NCI-H2227 treated with DMSO at 0.1 percent for 48 hours (cell line): Measurements from ENCODE around the gene ANKH.
"Not testable (repeated sequence)": the region's sequence is repeated elsewhere in the genome, so short reads cannot be mapped to it uniquely, and the experiment has no call there.

Experiments used
- DNase-seq: peaks from one replicate; lab custom pipeline; 2025; lab: John Stamatoyannopoulos, UW

Gene ANKH

DNA sequence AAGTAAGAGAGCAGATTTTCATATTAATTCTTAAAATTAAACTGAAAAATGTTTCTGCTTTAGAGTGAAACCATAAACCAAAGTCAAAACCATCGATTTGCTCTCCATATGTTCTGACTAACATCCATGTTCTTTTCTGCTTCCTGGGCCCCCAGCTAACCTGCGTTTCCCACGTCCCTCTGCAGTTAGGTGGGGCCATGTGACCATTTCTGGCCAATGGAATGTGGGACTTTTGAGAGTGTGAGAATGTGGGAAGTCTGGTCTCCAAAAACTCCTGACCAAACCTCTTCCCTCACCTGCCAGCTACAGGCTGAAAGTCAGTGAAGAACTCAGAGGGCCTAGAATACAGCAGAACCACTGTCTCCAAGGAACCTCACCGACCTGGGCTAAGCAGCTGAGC, 44.9 kb downstream of the ANKH start:
- no peak for DNase-seq

DNA sequence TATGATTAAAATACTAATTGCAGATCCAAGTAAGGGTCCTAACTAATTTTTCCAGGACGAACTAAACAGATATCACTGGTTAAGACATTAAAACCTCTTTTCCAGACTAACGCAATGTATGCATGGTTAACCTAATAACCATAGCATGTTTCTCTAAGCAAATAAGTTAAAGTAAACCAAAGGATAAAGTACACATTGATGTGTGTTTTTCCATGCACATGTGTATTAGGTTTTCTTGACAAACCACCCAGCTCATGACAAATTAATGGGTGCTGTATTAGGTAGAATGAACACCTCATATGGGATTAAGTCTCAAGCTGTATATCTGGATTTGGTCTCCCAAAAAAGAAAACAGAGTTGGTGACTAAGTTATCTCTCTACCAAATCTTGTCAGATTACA, 45.6 kb downstream of the ANKH start:
- DNase-seq: no peak

DNA sequence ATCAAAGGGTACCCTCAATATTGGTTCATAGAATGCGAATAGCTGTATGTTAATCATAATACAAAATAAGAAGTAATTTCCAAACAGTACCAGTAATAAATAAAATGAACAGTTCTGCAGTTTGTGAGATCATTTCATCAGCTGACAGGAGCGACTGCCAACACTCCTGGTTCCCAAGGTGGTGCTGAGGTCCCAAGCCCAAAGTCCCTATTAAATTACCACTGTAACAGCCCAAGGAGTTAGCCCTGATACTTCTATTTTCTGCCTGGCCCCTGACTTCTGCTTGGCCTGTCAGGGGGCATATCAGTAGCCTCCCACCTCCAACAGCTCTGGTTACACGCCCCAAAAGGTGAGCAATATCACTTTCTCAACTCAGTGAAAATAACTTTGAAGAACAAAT, 47.1 kb downstream of the ANKH start:
- DNase-seq: no peak

DNA sequence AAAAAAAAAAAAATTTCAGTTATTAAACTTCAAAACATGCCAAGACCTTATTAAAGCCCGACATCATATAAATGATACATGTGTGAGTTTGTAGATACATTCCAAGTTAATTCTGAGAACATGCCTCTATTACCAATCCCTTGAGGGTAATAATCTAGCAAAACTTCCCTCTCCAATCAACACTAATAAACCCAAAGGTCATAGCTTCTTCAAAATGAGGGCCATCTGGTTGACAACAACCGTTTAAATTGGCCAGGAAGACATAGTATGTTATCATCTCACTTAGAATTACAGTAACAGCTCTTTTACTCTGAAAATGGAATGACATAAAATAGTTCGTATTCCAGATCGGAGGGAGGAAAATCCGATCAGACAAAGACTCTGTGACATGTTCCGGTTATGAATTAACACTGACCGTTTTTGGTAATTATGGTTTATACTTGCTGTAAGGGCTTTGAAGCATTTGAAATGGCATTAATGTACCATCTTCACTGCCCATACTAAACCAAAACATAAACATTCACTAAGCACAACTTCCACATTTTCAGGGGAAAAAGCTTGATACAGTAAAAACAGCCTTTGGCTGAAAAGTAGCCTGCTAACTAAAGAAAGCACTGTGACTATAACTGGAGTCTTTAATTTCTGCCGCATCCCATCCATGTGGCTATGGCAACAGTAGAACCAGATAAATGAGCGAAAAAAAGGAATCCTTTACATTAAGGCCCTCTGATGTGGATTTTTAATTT, 50.3 kb downstream of the ANKH start:
- no peak for DNase-seq

DNA sequence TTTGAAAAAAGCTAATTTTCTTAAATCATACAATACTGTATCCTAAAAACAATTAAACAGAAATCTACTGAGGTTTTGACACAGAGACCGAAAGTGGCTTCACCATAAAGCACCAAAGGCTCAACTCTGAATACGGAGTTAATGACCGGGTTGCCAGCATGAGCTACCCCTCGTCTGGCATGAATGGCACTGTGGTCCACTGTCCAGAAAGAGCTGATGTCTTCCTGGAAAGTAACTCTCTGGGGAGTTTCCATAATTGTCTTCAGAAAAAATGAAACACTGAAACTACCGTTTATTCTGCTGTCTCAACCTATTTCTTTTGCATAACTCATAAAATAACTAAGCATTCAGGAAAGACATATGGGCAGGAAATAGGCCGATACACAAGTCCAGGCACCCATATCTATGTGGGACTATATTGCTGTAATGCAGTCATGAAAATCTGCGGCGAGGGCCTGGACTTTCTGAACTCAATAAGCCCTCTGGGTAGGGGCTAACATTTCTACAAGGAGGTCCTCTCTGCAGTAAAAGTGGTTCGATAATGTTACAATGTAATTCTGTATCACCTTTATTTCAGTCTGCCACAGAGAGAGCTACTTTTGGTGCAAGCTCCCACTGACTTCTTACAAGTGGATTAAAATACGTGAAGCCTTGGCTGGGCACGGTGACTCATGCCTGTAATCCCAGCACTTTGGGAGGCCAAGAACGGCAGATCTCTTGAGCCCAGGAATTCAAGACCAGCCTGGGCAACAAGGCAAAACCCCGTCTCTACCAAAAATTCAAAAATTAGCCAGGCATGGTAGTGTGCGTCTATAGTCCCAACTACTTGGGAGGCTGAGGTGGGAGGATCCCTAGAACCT, 52.4 kb downstream of the ANKH start:
- DNase-seq: no peak

DNA sequence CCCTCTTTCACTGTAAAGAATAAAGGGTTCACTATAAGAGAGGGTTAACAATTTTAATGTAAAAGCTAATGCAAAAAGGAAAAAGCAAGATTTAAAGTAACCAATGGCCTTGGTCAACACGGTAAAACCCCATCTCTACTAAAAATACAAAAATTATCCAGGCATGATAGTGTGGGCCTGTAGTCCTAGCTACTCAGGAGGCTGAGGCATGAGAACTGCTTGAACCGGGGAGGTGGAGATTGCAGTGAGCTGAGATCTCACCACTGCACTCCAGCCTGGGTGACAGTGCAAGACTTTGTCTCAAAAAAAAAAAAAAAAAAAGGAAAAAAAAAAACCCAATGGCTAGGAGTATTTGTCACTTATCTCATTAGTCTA, 53.8 kb downstream of the ANKH start:
- not testable (repeated sequence) for DNase-seq

- no peak for DNase-seq
Observed at GRCh38 chr5:14816999-14817761, 54.4 kb downstream of the ANKH start.

DNA sequence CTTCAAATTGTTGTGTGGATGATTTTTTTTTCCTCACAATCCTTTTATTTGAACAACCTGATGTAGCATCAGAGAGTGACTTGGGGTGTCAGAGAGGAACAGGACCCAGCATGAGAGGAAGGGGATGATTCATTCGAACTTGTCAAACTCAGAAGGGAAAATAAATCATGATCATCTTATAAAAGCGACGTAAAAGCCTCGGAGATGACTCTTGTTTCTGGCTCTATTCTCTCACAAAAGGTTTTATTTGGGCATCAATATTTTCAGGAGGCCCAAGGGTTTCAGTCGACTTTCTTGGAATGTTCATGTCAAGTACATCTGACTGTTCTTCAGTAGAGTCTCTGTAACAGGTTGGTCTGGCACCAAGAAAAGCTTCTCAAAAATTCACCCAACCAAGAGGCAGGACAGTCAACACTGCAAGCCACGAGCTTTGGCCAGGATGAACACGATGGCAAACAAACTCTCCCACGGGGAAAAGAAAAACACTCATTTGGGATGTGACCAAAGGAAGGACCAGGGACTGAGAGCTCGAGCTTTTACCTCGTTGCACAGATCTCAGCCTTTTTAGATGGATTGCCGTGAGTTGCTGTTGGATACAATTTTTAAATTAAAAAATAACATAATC, 55.1 kb downstream of the ANKH start:
- no peak for DNase-seq

- DNase-seq: no peak
Observed at GRCh38 chr5:14813747-14814146, 57.8 kb downstream of the ANKH start.

- DNase-seq: no peak
Observed at GRCh38 chr5:14812166-14812565, 59.4 kb downstream of the ANKH start.

GRCh38 chr5:14810928-14811572, 60.5 kb downstream of the ANKH start:
- DNase-seq: no peak

DNA sequence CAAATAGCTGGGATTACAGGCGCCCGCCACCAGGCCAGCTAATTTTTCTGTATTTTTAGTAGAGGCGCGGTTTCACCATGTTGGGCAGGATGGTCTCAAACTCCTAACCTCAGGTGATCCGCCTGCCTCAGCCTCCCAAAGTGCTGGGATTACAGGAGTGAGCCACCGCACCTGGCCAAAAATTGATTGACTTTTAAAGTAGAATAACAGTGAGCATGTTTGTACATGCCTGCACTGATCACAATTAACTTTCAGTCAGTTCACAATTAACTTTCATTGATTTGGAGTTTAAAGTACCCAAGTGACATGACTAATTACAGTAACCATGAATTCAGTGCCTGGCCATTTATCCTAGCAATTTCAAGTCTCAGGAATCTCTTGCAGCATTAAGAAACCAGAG, 61.3 kb downstream of the ANKH start:
- no peak for DNase-seq

DNA sequence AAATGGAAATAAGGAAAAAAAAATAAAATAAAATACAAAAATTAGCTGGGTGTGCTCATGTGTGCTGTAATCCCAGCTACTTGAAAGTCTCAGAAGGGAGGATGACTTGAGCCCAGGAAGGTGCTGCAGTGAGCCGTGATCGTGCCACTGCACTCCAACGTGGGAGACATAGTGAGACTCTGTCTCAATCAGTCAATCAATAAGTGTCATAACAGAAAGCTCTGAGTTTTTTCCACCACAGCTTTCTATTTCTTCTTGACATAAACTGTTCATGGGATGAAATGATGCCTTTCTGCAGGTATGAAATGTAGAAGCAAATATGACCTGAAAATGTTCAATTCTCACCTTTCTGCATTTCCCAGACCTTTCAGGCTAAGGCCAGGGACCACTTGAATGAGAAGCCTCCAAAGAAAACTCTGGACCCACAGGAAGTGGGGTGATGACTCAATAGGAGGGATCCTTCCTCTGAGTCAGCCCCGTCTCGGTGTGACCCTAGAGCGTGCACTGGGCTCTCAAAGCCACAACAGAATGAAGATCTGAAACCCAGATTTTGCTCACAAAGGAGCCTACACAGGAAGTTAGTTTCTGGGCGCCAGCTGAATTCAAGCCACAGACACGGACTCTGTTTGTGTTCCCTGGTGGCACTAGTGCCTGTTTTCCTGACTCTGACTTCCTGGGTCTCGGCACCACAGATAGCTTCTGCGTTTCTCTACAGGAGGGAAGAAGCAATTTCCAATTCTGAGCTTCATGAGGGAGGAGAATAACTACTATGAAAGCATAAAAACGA, 62.0 kb downstream of the ANKH start:
- no peak for DNase-seq

DNA sequence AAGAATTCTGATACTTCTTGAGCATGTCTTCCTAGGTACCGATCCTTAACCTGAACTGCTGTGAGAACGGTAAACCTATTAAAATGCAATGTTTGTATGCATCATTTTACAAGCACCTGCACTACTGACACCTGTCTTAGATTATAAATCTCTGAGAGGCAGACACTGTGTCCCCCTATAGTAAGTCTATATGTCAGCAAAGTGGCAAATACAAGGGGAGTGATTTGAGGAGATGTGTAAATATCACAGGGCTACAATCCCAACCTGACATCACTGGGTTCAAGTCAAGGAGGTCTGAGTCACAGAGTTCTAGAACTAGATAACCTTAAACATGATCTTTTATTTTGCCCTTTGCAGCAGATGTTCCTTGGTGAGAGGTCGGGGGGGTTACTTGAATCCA, 64.1 kb downstream of the ANKH start:
- no peak for DNase-seq

DNA sequence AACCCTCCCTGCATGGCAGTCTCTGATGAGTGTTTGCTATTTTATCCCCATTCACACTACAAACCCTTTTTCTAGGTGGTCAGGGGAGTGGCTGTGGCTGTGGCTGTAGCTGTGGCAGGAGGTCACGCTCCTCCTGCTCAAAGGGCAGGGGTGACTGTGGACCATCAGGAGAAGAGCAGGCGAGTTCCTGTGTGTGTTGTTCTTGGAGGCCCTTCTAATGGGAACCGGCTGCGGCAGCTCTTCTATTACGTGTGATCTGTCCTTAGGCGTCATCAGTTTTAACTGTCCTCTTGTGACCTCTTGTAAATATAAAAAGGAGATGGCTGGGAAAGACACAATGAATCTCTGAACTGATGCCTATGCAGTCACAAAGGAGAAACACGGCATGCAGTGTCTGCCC, 65.1 kb downstream of the ANKH start:
- DNase-seq: no peak

GRCh38 chr5:14802541-14802940, 69.0 kb downstream of the ANKH start:
- no peak for DNase-seq

DNA sequence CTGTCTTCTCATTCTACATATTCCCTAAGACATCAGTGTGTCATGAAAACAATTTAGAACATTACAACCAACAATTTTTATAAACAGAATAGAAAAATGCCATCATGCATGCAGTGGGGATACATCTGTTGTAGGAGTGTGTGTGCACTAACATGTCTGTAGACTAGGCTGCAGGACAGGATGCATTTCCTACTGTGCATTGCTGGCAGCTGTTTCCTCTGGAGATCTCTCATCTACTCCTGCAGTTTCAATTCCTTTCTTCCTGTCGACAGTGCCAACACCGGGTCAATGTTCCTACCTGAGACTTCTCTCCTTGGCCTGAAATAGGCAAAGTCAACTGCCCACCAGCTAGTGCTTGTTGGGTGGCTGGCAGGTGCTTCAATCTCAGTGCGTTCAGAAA, 69.8 kb downstream of the ANKH start:
- no peak for DNase-seq

GRCh38 chr5:14797385-14797784, 74.2 kb downstream of the ANKH start:
- DNase-seq: not testable (repeated sequence)

- DNase-seq: no peak
Observed at GRCh38 chr5:14794583-14795230, 76.9 kb downstream of the ANKH start.

DNA sequence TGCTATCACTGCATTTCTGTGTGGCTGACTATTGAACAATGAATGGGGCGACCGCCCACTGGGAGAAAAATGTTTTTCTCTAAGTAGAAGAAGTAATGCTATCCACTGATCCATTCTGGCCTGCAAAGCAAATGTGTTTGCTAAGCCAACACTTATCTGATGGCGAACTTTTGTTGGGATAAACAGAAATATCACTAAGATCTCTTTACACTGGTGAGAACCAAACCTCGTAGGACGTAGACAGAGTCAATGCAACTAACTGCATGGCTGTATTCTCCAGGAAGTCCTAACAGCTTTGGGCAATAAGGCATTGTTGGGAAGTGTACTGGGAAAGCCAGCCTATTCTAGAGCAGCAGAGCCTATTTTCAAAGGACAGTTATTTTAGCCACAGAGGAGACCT, 77.7 kb downstream of the ANKH start:
- DNase-seq: no peak
